GM19193 (cell line): ENCODE data around the gene U2AF1L4.
A peak's percentile ranks its signal among the peaks of the same experiment; 100 is the strongest.

Experiments used
- POLR2A ChIP-seq: IDR thresholded peaks from 4 replicates; pipeline ENCODE4 v1.6.1; 2011; ENCODE audit not compliant: insufficient read depth, insufficient read length; ENCODE audit errors: extremely low read depth

Gene U2AF1L4

GRCh38 chr19:35742121-35742724 is 3.0 kb downstream of the U2AF1L4 start, which contains the start of gene IGFLR1:
Gene IGFLR1, minus strand, starts transcription at chr19:35742452. Its CDS starts 1,272 bp downstream, at chr19:35741180.
- peak; percentile 73 for TF ChIP-seq POLR2A

GRCh38 chr19:35741203-35741515 is 4.1 kb downstream of the U2AF1L4 start:
- no peak for TF ChIP-seq POLR2A

GRCh38 chr19:35740423-35741202 is 4.6 kb downstream of the U2AF1L4 start:
- peak; percentile 80 for TF ChIP-seq POLR2A

- no peak for TF ChIP-seq POLR2A
These were observed 5.2 kb downstream of the U2AF1L4 start for GRCh38 chr19:35740108-35740422.

- peak; percentile 8 for TF ChIP-seq POLR2A
These were observed 5.7 kb downstream of the U2AF1L4 start for GRCh38 chr19:35739275-35740107.

GRCh38 chr19:35738887-35739229 is 6.4 kb downstream of the U2AF1L4 start:
- no peak for TF ChIP-seq POLR2A

GRCh38 chr19:35738021-35738886 is 7.0 kb downstream of the U2AF1L4 start:
- peak; percentile 11 for TF ChIP-seq POLR2A

- no peak for TF ChIP-seq POLR2A
These were observed 8.0 kb downstream of the U2AF1L4 start for GRCh38 chr19:35736913-35737886.

- TF ChIP-seq POLR2A: no peak
These were observed 10.3 kb downstream of the U2AF1L4 start for GRCh38 chr19:35734889-35735288.

GRCh38 chr19:35734273-35734672 is 10.9 kb downstream of the U2AF1L4 start:
- no peak for TF ChIP-seq POLR2A

GRCh38 chr19:35733180-35734125 is 11.8 kb downstream of the U2AF1L4 start:
- TF ChIP-seq POLR2A: peak; percentile 16

- no peak for TF ChIP-seq POLR2A
These were observed 12.6 kb downstream of the U2AF1L4 start for GRCh38 chr19:35732540-35733179.
